Transverse colon (tissue), 4 donors: ENCODE results near the gene FLT1. TPM values are rescaled to one million over a fixed set of nuclear protein-coding genes. Genes with fewer than 3 reads are reported as not detected.

Experiments used
- DNase-seq: peaks from one replicate; pipeline ENCODE4 v3.0.0-alpha.2; 2019
- H3K27ac ChIP-seq, 4 donors: fragments of 200-600 bp; sonication (generic); 2 replicates each; pipeline ENCODE4 v1.5.1; 2016 to 2018; ENCODE audit warnings: inconsistent platforms in 4 of 4
- H3K27me3 ChIP-seq: fragments of 200-600 bp; sonication (generic); 2 replicates; pipeline ENCODE4 v1.5.1; 2017; ENCODE audit warnings: inconsistent platforms
- H3K36me3 ChIP-seq, 4 donors: fragments of 200-600 bp; sonication (generic); 2 replicates each; pipeline ENCODE4 v1.5.1; 2017 to 2019; ENCODE audit warnings: inconsistent platforms in 4 of 4
- H3K4me1 ChIP-seq, 4 donors: fragments of 200-600 bp; sonication (generic); 2 replicates each; pipeline ENCODE4 v1.5.1; 2017 to 2020; ENCODE audit warnings: inconsistent platforms in 4 of 4
- H3K4me3 ChIP-seq, 4 donors: fragments of 200-600 bp; sonication (generic); 1 replicate in 1 of 4; 2 replicates in 3 of 4; pipeline versions ENCODE4 v1.5.1 to v1.6.1; 2017 to 2019; ENCODE audit warnings: inconsistent platforms in 4 of 4
- H3K9me3 ChIP-seq, 2 donors: fragments of 200-600 bp; sonication (generic); 2 replicates each; pipeline ENCODE4 v1.5.1; 2017 to 2019; ENCODE audit warnings: inconsistent platforms in 2 of 2
- CTCF ChIP-seq, 5 experiments: fragments of 200-600 bp in 3 of 5; fragments of 450-650 bp in 2 of 5; sonication (generic) in 3 of 5; IDR thresholded peaks; 1 replicate in 2 of 5; 2 replicates in 3 of 5; pipeline ENCODE4 v1.5.1; 2016 to 2017; ENCODE audit warnings: antibody characterized with exemption in 5 of 5, inconsistent platforms in 3 of 5, mild to moderate bottlenecking in 2 of 5, moderate library complexity in 1 of 5
- EP300 ChIP-seq: sonication (generic); formaldehyde crosslinking; IDR thresholded peaks from one replicate; pipeline ENCODE4 v1.6.1; 2017; ENCODE audit warnings: antibody characterized with exemption, low read depth
- POLR2A ChIP-seq: fragments of 450-650 bp; IDR thresholded peaks from one replicate; pipeline ENCODE4 v1.6.1; 2016; ENCODE audit warnings: antibody characterized with exemption, mild to moderate bottlenecking, moderate library complexity
- POLR2AphosphoS5 ChIP-seq, 3 donors: sonication (generic); formaldehyde crosslinking; IDR thresholded peaks; one replicate each; pipeline ENCODE4 v1.6.1; 2016; ENCODE audit warnings: antibody characterized with exemption in 3 of 3
- WGBS, 2 donors: methylation state at CpG; one replicate each; pipeline ENCODE4 v1.1.5; 2018; ENCODE audit warnings: low coverage in 1 of 2; 5-methylcytosine and 5-hydroxymethylcytosine counted together
- in situ Hi-C, 4 donors: fragments of 200-750 bp; cut with MboI; loops; one replicate each; pipeline versions ENCODE4 v1.15.0 to v1.15.1; 2017; ENCODE audit warnings: low sequenced_read_pairs in 3 of 4, low pct_ligation_motif_present in 1 of 4, low pct_unique_long_range_greater_than_20kb in 1 of 4
- intact Hi-C: fragments of 100-400 bp; cut with DNase I; formaldehyde crosslinking; loops from one replicate; pipeline ENCODE4 v1.15.1; 2023; ENCODE audit warnings: low total_unique reads
- total RNA-seq, 4 donors: library from RNA; depleted of rRNA; stranded (reverse); fragments of >200 nt; gene quantifications; one replicate each; pipeline ENCODE4 v1.1.0, GENCODE V29; 2016

Gene FLT1
- total RNA-seq, 4 donors from 2014 or later = 2.6 to 8.4 (median 3.5) TPM

GRCh38 chr13:28408863-28409262, 86.1 kb downstream of the FLT1 start:
- intact Hi-C loops (no loop called here), in situ Hi-C loops (no loop called here)
- H3K36me3 ChIP-seq = no peaks in the 10 kb centered on the region
- WGBS, 2 donors = 50% methylated on average over 1 of the region's 1 CpG; no CpG with 5 or more reads in 1 of the 2 donors
- no peaks in the 10 kb centered on the region for H3K9me3 ChIP-seq
- no peak overlapping the region for H3K4me3 ChIP-seq
- H3K27ac ChIP-seq = no peak overlapping the region
- H3K27me3 ChIP-seq = no peaks in the 10 kb centered on the region
- H3K4me1 ChIP-seq = no peaks in the 10 kb centered on the region
- DNase-seq = no peak
- no peak for TF ChIP-seq CTCF (IDR thresholded peaks at IDR 0.05)
- no peak for TF ChIP-seq POLR2AphosphoS5 (IDR thresholded peaks at IDR 0.05)
- no peak for TF ChIP-seq EP300
- no peak for TF ChIP-seq POLR2A

GRCh38 chr13:28408235-28408848, 86.6 kb downstream of the FLT1 start:
- in situ Hi-C loops = no loop called here
- H3K4me1 ChIP-seq = no peaks in the 10 kb centered on the region

GRCh38 chr13:28406733-28407266, 88.1 kb downstream of the FLT1 start:
- Histone ChIP-seq H3K4me1 (peaks cover 0 to 2% (median 0%) of the 10 kb centered on the region in 4 donors), H3K4me3 (no peak overlapping the region), H3K36me3 (no peaks in the 10 kb centered on the region), H3K9me3 (no peaks in the 10 kb centered on the region), H3K27ac (no peak overlapping the region), H3K27me3 (no peaks in the 10 kb centered on the region)
- in situ Hi-C loops (no loop called here), intact Hi-C loops (no loop called here)
- no peak for DNase-seq
- TF ChIP-seq CTCF (IDR thresholded peaks at IDR 0.05) (no peak), EP300 (no peak), POLR2AphosphoS5 (IDR thresholded peaks at IDR 0.05) (no peak), POLR2A (no peak)
- WGBS, 2 donors = 86% methylated on average over 13 of the region's 13 CpGs; no CpG with 5 or more reads in 1 of the 2 donors

More at GRCh38 chr13:28408235-28408848, 86.6 kb downstream of the FLT1 start:
- no peaks in the 10 kb centered on the region for H3K9me3 ChIP-seq
- no peak overlapping the region for H3K27ac ChIP-seq
- intact Hi-C loops = no loop called here
- TF ChIP-seq CTCF (IDR thresholded peaks at IDR 0.05) = no peak
- TF ChIP-seq POLR2AphosphoS5 (IDR thresholded peaks at IDR 0.05) = peak in 2 of 3 donors; percentile 16 to 37
- TF ChIP-seq EP300 = peak; percentile 8
- no peak for TF ChIP-seq POLR2A
- DNase-seq = no peak
- no peaks in the 10 kb centered on the region for H3K36me3 ChIP-seq
- H3K27me3 ChIP-seq = no peaks in the 10 kb centered on the region
- 43 to 59% methylated on average over 8 of the region's 8 CpGs for WGBS, 2 donors
- no peak overlapping the region for H3K4me3 ChIP-seq

- no peaks in the 10 kb centered on the region for H3K9me3 ChIP-seq
- H3K36me3 ChIP-seq = no peaks in the 10 kb centered on the region
- no peaks in the 10 kb centered on the region for H3K27me3 ChIP-seq
- TF ChIP-seq CTCF (IDR thresholded peaks at IDR 0.05) (no peak), POLR2A (no peak), EP300 (no peak), POLR2AphosphoS5 (IDR thresholded peaks at IDR 0.05) (no peak)
- WGBS, 2 donors = 46 to 58% methylated on average over 5 of the region's 5 CpGs
- H3K27ac ChIP-seq = no peak overlapping the region
- no peak overlapping the region for H3K4me3 ChIP-seq
- H3K4me1 ChIP-seq = peaks cover 0 to 11% (median 3%) of the 10 kb centered on the region in 4 donors
- no peak for DNase-seq
- in situ Hi-C loops (no loop called here), intact Hi-C loops (no loop called here)
Observed at GRCh38 chr13:28402057-28402381, 92.9 kb downstream of the FLT1 start.
